ENCODE measurements around the gene ZNF366.

- TF ChIP-seq CTCF (IDR thresholded peaks at IDR 0.05), result no peak
- no peak for TF ChIP-seq POLR2A (IDR thresholded peaks at IDR 0.05)
- no peak for TF ChIP-seq EP300 (IDR thresholded peaks at IDR 0.05)
These were observed 33.7 kb upstream of the ZNF366 start for GRCh38 chr5:72540759-72541438.

Measured in ovary (tissue), 3 donors.